Measurements from ENCODE around the gene BNC2.

DNA sequence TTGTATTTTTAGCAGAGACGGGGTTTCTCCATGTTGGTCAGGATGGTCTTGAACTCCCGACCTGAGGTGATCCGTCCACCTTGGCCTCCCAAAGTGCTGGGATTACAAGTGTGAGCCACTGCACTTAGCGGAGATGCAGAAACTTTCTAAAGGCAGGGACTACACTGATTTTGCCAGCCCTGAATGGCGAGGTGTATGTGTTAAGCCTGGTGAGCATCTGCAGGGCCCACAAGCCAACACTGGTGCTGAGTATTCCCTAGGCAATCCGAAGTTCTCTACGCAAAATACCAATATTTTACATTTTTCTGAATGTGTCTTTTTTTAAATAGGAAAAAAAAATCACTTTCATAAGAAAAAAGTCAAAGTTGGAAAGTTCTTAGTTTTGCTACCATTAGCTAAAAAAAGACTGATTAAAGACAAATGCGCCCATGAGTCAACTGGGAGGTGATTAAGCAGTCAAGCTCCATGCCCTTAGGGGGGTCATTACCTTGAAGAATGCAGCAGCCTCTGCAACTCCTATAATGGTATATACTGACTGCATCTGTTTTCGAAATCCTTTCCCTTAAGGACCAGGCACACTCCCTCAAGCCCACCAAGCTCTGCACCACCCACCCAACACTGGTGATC lies 502.8 kb downstream of the BNC2 start:
- TF ChIP-seq CTBP1 (IDR thresholded peaks at IDR 0.05; ENCODE audit: borderline replicate concordance) = no peak
- no peak for TF ChIP-seq BHLHE40 (IDR thresholded peaks at IDR 0.05; ENCODE audit: borderline replicate concordance)
- TF ChIP-seq FOXM1 (IDR thresholded peaks at IDR 0.05; ENCODE audit: borderline replicate concordance) = no peak
- TF ChIP-seq ARNT (IDR thresholded peaks at IDR 0.05) = no peak
- TF ChIP-seq HDGF (IDR thresholded peaks at IDR 0.05; ENCODE audit: borderline replicate concordance) = no peak
- no peak for TF ChIP-seq L3MBTL2 (conservative IDR thresholded peaks at IDR 0.05)
- no peak for TF ChIP-seq ELF4 (IDR thresholded peaks at IDR 0.05)
- no peak for TF ChIP-seq TARDBP (IDR thresholded peaks at IDR 0.05)
- TF ChIP-seq SUZ12 (IDR thresholded peaks at IDR 0.05) = no peak
